Measurements from ENCODE around the gene SAMD3. TPM values are rescaled to one million over a fixed set of nuclear protein-coding genes. Genes with fewer than 3 reads are reported as not detected.
"Not testable (repeated sequence)": the region's sequence is repeated elsewhere in the genome, so short reads cannot be mapped to it uniquely, and the experiment has no call there.

The SAMD3 gene
- total RNA-seq, 1 experiment from 2014 or later, result 0.39 TPM

DNA sequence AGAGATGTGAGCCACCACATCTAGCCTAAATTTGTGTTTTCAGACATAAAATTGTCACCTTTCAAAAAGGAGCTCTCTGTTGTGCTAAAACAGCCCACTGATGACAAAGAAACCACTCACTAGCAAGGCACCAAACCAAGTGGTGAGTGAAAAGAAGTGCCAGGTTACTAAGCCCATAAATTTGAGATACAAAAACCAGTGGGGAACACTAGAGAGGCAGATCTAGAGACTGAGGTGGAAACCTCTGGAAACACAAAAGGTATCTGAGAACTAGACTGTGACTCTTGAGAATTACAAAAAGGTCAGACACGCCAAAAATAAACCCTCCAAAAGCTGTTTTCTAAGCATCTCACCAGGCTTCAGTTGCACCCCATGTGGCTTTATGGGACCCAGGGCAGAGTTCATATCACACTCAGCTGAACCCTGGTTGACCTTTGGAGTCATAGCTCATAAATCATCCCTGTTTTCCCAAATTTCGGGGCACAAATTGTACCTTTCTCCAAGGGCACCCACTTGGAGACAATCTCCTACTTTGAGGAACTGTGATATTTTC, 24.2 kb downstream of the SAMD3 start:
- no peak overlapping the region for H3K14ac ChIP-seq (ENCODE audit: insufficient read depth, low read length)
- no peak overlapping the region for H2BK20ac ChIP-seq (ENCODE audit: low read depth, low read length, poor library complexity, severe bottlenecking)
- H3K9me3 ChIP-seq (ENCODE audit: control insufficient read depth, low read depth, low read length), result no peaks in the 10 kb centered on the region
- peaks cover 14 to 27% of the 10 kb centered on the region in 2 experiments for H3K9me3 Mint-ChIP-seq
- no peak overlapping the region for H3T11ph ChIP-seq (ENCODE audit: low read length)
- no peak overlapping the region for H3K4ac ChIP-seq (ENCODE audit: low read depth, low read length)
- no peak for DNase-seq
- no peaks in the 10 kb centered on the region for H3K27me3 ChIP-seq (ENCODE audit: insufficient read depth, low read length)
- TF ChIP-seq, protein P1, sequence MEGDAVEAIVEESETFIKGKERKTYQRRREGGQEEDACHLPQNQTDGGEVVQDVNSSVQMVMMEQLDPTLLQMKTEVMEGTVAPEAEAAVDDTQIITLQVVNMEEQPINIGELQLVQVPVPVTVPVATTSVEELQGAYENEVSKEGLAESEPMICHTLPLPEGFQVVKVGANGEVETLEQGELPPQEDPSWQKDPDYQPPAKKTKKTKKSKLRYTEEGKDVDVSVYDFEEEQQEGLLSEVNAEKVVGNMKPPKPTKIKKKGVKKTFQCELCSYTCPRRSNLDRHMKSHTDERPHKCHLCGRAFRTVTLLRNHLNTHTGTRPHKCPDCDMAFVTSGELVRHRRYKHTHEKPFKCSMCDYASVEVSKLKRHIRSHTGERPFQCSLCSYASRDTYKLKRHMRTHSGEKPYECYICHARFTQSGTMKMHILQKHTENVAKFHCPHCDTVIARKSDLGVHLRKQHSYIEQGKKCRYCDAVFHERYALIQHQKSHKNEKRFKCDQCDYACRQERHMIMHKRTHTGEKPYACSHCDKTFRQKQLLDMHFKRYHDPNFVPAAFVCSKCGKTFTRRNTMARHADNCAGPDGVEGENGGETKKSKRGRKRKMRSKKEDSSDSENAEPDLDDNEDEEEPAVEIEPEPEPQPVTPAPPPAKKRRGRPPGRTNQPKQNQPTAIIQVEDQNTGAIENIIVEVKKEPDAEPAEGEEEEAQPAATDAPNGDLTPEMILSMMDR (conservative IDR thresholded peaks at IDR 0.05), result no peak
- H4K8ac ChIP-seq (replicated peaks; ENCODE audit: insufficient read length, low read depth, low read length), result no peak overlapping the region
- peaks cover 15% of the 10 kb centered on the region for H3K4me1 ChIP-seq (ENCODE audit: insufficient read depth, low read length)
- no peak overlapping the region for H3K4me3 Mint-ChIP-seq
- H2BK5ac ChIP-seq (ENCODE audit: insufficient read length, low read length), result no peak overlapping the region
- no peak overlapping the region for H3K27ac ChIP-seq (ENCODE audit: insufficient read length, low read depth, low read length)
- H2BK12ac ChIP-seq (ENCODE audit: insufficient read length, low read depth, low read length), result no peak overlapping the region
- H4K20me1 ChIP-seq (ENCODE audit: control insufficient read depth, insufficient read depth, insufficient read length), result no peaks in the 10 kb centered on the region
- no peak overlapping the region for H4K91ac ChIP-seq (ENCODE audit: insufficient read length, low read depth, low read length)
- H3K18ac ChIP-seq (ENCODE audit: insufficient read length, low read depth, low read length), result peak overlapping the region; percentile 35
- H3K56ac ChIP-seq (ENCODE audit: insufficient read length, low read depth, low read length), result no peak overlapping the region
- H3K27me3 Mint-ChIP-seq (ENCODE audit: low read depth), result no peaks in the 10 kb centered on the region; the same call in 1 of the 2 replicates
- no peaks in the 10 kb centered on the region for H3K23me2 ChIP-seq (ENCODE audit: insufficient read length, low read depth, low read length, poor library complexity, severe bottlenecking)
- H2BK15ac ChIP-seq (ENCODE audit: low read depth, low read length), result no peak overlapping the region
- peak overlapping the region in 1 of 3 experiments; percentile 72; a peak in 2 of 7 replicates for H3K27ac Mint-ChIP-seq
- H4K5ac ChIP-seq (ENCODE audit: insufficient read length, low read depth, low read length), result no peak overlapping the region
- no peaks in the 10 kb centered on the region for H3K79me1 ChIP-seq (ENCODE audit: insufficient read depth, low read depth, low read length, poor library complexity, severe bottlenecking)
- no peak overlapping the region for H2AK5ac ChIP-seq (ENCODE audit: insufficient read length, low read length)
- peaks cover 36 to 42% of the 10 kb centered on the region in 2 experiments for H3K4me1 Mint-ChIP-seq
- no peak overlapping the region for H2AFZ ChIP-seq (ENCODE audit: low read length)
- H3K4me2 ChIP-seq (ENCODE audit: insufficient read depth, insufficient read length, low read length), result no peak overlapping the region
- peaks cover 21 to 46% (median 31%) of the 10 kb centered on the region in 3 experiments for H3K36me3 Mint-ChIP-seq (ENCODE audit: insufficient read depth in 1 of 3, low read depth in 3 of 3)
- peak overlapping the region; percentile 67 for H2BK120ac ChIP-seq (ENCODE audit: low read depth, low read length, poor library complexity, severe bottlenecking)
- H3K9ac ChIP-seq (ENCODE audit: extremely low read depth, insufficient read length, low read length), result no peak overlapping the region
- no peak overlapping the region for H3K23ac ChIP-seq (ENCODE audit: insufficient read length, low read depth, low read length)
- WGBS (ENCODE audit: extremely low coverage, insufficient read length, low lambda C conversion rate), result no CpG with 5 or more reads among the region's 2 CpGs
- H3K79me2 ChIP-seq (ENCODE audit: insufficient read depth, low read length), result no peaks in the 10 kb centered on the region

DNA sequence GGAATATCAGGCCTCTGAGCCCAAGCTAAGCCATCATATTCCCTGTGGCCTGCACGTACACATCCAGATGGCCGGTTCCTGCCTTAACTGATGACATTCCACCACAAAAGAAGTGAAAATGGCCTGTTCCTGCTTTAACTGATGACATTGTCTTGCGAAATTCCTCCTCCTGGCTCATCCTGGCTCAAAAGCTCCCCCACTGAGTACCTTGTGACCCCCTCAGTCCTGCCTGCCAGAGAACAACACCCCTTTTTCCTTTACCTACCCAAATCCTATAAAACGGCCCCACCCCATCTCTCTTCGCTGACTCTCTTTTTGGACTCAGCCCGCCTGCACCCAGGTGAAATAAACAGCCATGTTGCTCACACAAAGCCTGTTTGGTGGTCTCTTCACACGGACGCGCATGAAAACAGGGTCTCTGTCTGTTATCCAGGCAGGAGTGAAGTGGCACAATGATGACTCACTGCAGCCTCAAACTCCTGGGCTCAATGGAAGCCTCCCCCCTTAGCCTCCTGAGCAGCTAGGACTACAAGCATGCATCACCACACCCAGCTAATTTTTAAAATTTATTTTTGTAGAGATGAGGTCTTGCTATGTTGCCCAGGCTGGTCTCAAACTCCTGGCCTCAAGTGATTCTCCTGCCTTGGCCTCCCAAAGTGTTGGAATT, 24.8 kb downstream of the SAMD3 start:
- H3K79me2 ChIP-seq (ENCODE audit: insufficient read depth, low read length); H3K79me1 ChIP-seq (ENCODE audit: insufficient read depth, low read depth, low read length, poor library complexity, severe bottlenecking); H2BK20ac ChIP-seq (ENCODE audit: low read depth, low read length, poor library complexity, severe bottlenecking); H4K5ac ChIP-seq (ENCODE audit: insufficient read length, low read depth, low read length); H3K14ac ChIP-seq (ENCODE audit: insufficient read depth, low read length); H4K20me1 ChIP-seq (ENCODE audit: control insufficient read depth, insufficient read depth, insufficient read length); H3K27me3 ChIP-seq (ENCODE audit: insufficient read depth, low read length); H3K56ac ChIP-seq (ENCODE audit: insufficient read length, low read depth, low read length); H4K8ac ChIP-seq (replicated peaks; ENCODE audit: insufficient read length, low read depth, low read length); H3K23me2 ChIP-seq (ENCODE audit: insufficient read length, low read depth, low read length, poor library complexity, severe bottlenecking); H3K27ac ChIP-seq (ENCODE audit: insufficient read length, low read depth, low read length); H3K4ac ChIP-seq (ENCODE audit: low read depth, low read length); H3K9ac ChIP-seq (ENCODE audit: extremely low read depth, insufficient read length, low read length); H4K91ac ChIP-seq (ENCODE audit: insufficient read length, low read depth, low read length); H3K23ac ChIP-seq (ENCODE audit: insufficient read length, low read depth, low read length); H2BK120ac ChIP-seq (ENCODE audit: low read depth, low read length, poor library complexity, severe bottlenecking); H3K9me3 ChIP-seq (ENCODE audit: control insufficient read depth, low read depth, low read length); H2AFZ ChIP-seq (ENCODE audit: low read length); H3T11ph ChIP-seq (ENCODE audit: low read length); H2BK12ac ChIP-seq (ENCODE audit: insufficient read length, low read depth, low read length); H3K18ac ChIP-seq (ENCODE audit: insufficient read length, low read depth, low read length); H3K27me3 Mint-ChIP-seq (ENCODE audit: low read depth); H3K4me3 Mint-ChIP-seq; H3K4me2 ChIP-seq (ENCODE audit: insufficient read depth, insufficient read length, low read length); H2BK15ac ChIP-seq (ENCODE audit: low read depth, low read length); H2BK5ac ChIP-seq (ENCODE audit: insufficient read length, low read length); H2AK5ac ChIP-seq (ENCODE audit: insufficient read length, low read length): not testable (repeated sequence)
- Mint-ChIP-seq H3K4me1 (peaks cover 30 to 37% of the 10 kb centered on the region in 2 experiments), H3K9me3 (peaks cover 20 to 33% of the 10 kb centered on the region in 2 experiments), H3K36me3 (ENCODE audit: insufficient read depth in 1 of 3, low read depth in 3 of 3) (peaks cover 27 to 52% (median 37%) of the 10 kb centered on the region in 3 experiments), H3K27ac (peak overlapping the region; percentile 78 to 91 (median 85); a peak in 6 of 7 replicates)
- peaks cover 15% of the 10 kb centered on the region for H3K4me1 ChIP-seq (ENCODE audit: insufficient read depth, low read length)
- WGBS (ENCODE audit: extremely low coverage, insufficient read length, low lambda C conversion rate), result no CpG with 5 or more reads among the region's 9 CpGs
- peak; percentile 68 for DNase-seq
